Tibial nerve (tissue), 4 donors: ENCODE measurements around the gene CAPN15.

Experiments used
- EP300 ChIP-seq, 2 donors: sonication (generic); formaldehyde crosslinking; IDR thresholded peaks; one replicate each; pipeline ENCODE4 v1.6.1; 2017; ENCODE audit warnings: antibody characterized with exemption in 2 of 2, mild to moderate bottlenecking in 1 of 2
- POLR2A ChIP-seq, 2 donors: fragments of 450-650 bp; IDR thresholded peaks; one replicate each; pipeline ENCODE4 v1.6.1; 2017; ENCODE audit warnings: antibody characterized with exemption in 2 of 2, mild to moderate bottlenecking in 2 of 2, moderate library complexity in 2 of 2
- TF ChIP-seq, protein P1 (sequence below), 5 experiments: fragments of 200-600 bp in 3 of 5; fragments of 450-650 bp in 2 of 5; sonication (generic) in 3 of 5; IDR thresholded peaks; one replicate each; pipeline ENCODE4 v1.5.1; 2016 to 2019; ENCODE audit warnings: antibody characterized with exemption in 5 of 5, mild to moderate bottlenecking in 3 of 5, moderate library complexity in 2 of 5

DNA sequence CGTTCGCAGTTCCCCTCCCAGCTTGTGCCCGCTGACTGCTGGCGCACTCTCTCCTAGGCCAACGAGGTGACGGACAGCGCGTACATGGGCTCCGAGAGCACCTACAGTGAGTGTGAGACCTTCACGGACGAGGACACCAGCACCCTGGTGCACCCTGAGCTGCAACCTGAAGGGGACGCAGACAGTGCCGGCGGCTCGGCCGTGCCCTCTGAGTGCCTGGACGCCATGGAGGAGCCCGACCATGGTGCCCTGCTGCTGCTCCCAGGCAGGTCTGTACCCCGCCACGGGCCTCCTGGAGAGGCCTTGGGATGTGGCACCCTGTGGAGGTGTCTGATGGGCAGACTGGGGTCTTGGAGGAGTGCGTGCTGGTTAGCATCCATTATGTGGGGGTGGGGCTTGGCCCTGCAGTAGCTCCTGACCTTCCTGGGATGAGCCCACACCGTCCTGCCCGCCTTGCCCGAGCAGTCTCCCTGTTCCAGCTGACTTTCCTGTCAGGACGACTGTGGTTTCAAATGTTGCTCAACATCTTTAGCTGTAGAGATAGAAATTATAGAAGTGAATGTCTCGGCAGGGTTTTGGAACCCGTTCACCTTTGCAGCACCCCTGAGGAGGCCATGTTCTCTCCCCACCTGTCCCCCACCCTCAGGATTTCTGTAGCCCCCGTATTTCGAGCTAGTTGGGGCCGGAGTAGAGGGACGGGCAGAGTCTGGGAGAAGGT lies 44.9 kb upstream of the CAPN15 start:
- TF ChIP-seq POLR2A (IDR thresholded peaks at IDR 0.05): no peak
- TF ChIP-seq, protein P1, sequence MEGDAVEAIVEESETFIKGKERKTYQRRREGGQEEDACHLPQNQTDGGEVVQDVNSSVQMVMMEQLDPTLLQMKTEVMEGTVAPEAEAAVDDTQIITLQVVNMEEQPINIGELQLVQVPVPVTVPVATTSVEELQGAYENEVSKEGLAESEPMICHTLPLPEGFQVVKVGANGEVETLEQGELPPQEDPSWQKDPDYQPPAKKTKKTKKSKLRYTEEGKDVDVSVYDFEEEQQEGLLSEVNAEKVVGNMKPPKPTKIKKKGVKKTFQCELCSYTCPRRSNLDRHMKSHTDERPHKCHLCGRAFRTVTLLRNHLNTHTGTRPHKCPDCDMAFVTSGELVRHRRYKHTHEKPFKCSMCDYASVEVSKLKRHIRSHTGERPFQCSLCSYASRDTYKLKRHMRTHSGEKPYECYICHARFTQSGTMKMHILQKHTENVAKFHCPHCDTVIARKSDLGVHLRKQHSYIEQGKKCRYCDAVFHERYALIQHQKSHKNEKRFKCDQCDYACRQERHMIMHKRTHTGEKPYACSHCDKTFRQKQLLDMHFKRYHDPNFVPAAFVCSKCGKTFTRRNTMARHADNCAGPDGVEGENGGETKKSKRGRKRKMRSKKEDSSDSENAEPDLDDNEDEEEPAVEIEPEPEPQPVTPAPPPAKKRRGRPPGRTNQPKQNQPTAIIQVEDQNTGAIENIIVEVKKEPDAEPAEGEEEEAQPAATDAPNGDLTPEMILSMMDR (IDR thresholded peaks at IDR 0.05): no peak
- TF ChIP-seq EP300 (IDR thresholded peaks at IDR 0.05): no peak
